Esophagus (tissue), 2 donors: ENCODE results near the gene ALG12. TPM values are rescaled to one million over a fixed set of nuclear protein-coding genes. Genes with fewer than 3 reads are reported as not detected.

Source experiments
- H3K27ac ChIP-seq, 2 donors: one replicate each; pipeline ENCODE4 v1.5.1; 2013; ENCODE audit warnings: low read depth in 2 of 2, mild to moderate bottlenecking in 2 of 2, inconsistent platforms in 1 of 2, low read length in 1 of 2, moderate library complexity in 1 of 2
- H3K27me3 ChIP-seq, 2 donors: one replicate each; pipeline ENCODE4 v1.6.1; 2013; ENCODE audit warnings: low read length in 2 of 2, control low read depth in 1 of 2, mild to moderate bottlenecking in 1 of 2; ENCODE audit not compliant: insufficient read depth in 2 of 2, control insufficient read depth in 1 of 2
- H3K36me3 ChIP-seq, 2 donors: one replicate each; pipeline ENCODE4 v1.6.1; 2013; ENCODE audit warnings: low read length in 1 of 2; ENCODE audit not compliant: control insufficient read depth in 2 of 2, insufficient read depth in 2 of 2
- H3K4me1 ChIP-seq, 2 donors: one replicate each; pipeline ENCODE4 v1.6.1; 2013; ENCODE audit warnings: low read length in 1 of 2; ENCODE audit not compliant: control insufficient read depth in 2 of 2, insufficient read depth in 2 of 2
- H3K4me3 ChIP-seq, 2 donors: one replicate each; pipeline ENCODE4 v1.5.1; 2013; ENCODE audit warnings: low read length in 2 of 2, mild to moderate bottlenecking in 2 of 2, low read depth in 1 of 2, moderate library complexity in 1 of 2
- H3K9me3 ChIP-seq, 2 donors: one replicate each; pipeline ENCODE4 v1.6.1; 2013; ENCODE audit warnings: mild to moderate bottlenecking in 2 of 2, low read depth in 1 of 2, low read length in 1 of 2, moderate library complexity in 1 of 2; ENCODE audit not compliant: control insufficient read depth in 2 of 2, insufficient read depth in 1 of 2
- WGBS, 2 donors: extraction: QIAGEN DNeasy Blood & Tissue Kit; methylation state at CpG; one replicate each; pipeline ENCODE4 v1.1.7; 2013; 5-methylcytosine and 5-hydroxymethylcytosine counted together
- polyA plus RNA-seq, 2 donors: library from polyadenylated mRNA; stranded (reverse); fragments of 200-250 nt; gene quantifications; one replicate each; pipeline ENCODE4 v1.2.3, GENCODE V29; 2013
- donor health status: healthy with polysubstance abuse.
- donor health status: Bipolar disorder and iron deficiency.

ALG12 gene
- polyA plus RNA-seq, 2 donors, result 8.6 TPM

- 85 to 88% methylated on average over 16 of the region's 16 CpGs for WGBS, 2 donors
- Histone ChIP-seq H3K27me3 (no peaks in the 10 kb centered on the region), H3K27ac (no peak overlapping the region), H3K9me3 (peaks cover 0 to 3% of the 10 kb centered on the region in 2 donors), H3K4me1 (no peaks in the 10 kb centered on the region), H3K4me3 (no peak overlapping the region), H3K36me3 (peaks cover 2 to 4% of the 10 kb centered on the region in 2 donors)
These were observed 44.9 kb downstream of the ALG12 start for GRCh38 chr22:49873228-49873940.

- no peak overlapping the region for H3K4me3 ChIP-seq
- H3K4me1 ChIP-seq, result no peaks in the 10 kb centered on the region
- no peaks in the 10 kb centered on the region for H3K27me3 ChIP-seq
- no peak overlapping the region for H3K27ac ChIP-seq
- H3K9me3 ChIP-seq, result peaks cover 0 to 3% of the 10 kb centered on the region in 2 donors
- H3K36me3 ChIP-seq, result peaks cover 2% of the 10 kb centered on the region in 2 donors
- WGBS, 2 donors, result 94 to 95% methylated on average over 7 of the region's 7 CpGs
These were observed 45.9 kb downstream of the ALG12 start for GRCh38 chr22:49872347-49872746.

- H3K27me3 ChIP-seq, result no peaks in the 10 kb centered on the region
- no peak overlapping the region for H3K4me3 ChIP-seq
- no peaks in the 10 kb centered on the region for H3K4me1 ChIP-seq
- peaks cover 0 to 3% of the 10 kb centered on the region in 2 donors for H3K9me3 ChIP-seq
- no peak overlapping the region for H3K27ac ChIP-seq
- 96% methylated on average over 4 of the region's 4 CpGs for WGBS, 2 donors
- peaks cover 2% of the 10 kb centered on the region in 2 donors for H3K36me3 ChIP-seq
These were observed 46.8 kb downstream of the ALG12 start for GRCh38 chr22:49871482-49871881.

- Histone ChIP-seq H3K27ac (no peak overlapping the region), H3K36me3 (peaks cover 2% of the 10 kb centered on the region in 2 donors), H3K9me3 (peaks cover 0 to 3% of the 10 kb centered on the region in 2 donors), H3K4me3 (no peak overlapping the region), H3K27me3 (no peaks in the 10 kb centered on the region), H3K4me1 (no peaks in the 10 kb centered on the region)
- WGBS, 2 donors, result 86 to 90% methylated on average over 13 to 14 of the region's 14 CpGs
These were observed 48.2 kb downstream of the ALG12 start for GRCh38 chr22:49869845-49870712.

GRCh38 chr22:49869086-49869830 is 49.0 kb downstream of the ALG12 start:
- H3K4me3 ChIP-seq, result no peak overlapping the region
- WGBS, 2 donors, result 91 to 92% methylated on average over 17 of the region's 17 CpGs
- H3K4me1 ChIP-seq, result no peaks in the 10 kb centered on the region
- peaks cover 0 to 3% of the 10 kb centered on the region in 2 donors for H3K9me3 ChIP-seq
- H3K36me3 ChIP-seq, result peaks cover 2 to 4% of the 10 kb centered on the region in 2 donors
- no peak overlapping the region for H3K27ac ChIP-seq
- H3K27me3 ChIP-seq, result no peaks in the 10 kb centered on the region

GRCh38 chr22:49867303-49868265 is 50.7 kb downstream of the ALG12 start:
- H3K27ac ChIP-seq, result peak overlapping the region; percentile 29 to 56
- no peaks in the 10 kb centered on the region for H3K4me1 ChIP-seq
- H3K4me3 ChIP-seq, result no peak overlapping the region
- no peaks in the 10 kb centered on the region for H3K27me3 ChIP-seq
- peaks cover 0 to 3% of the 10 kb centered on the region in 2 donors for H3K9me3 ChIP-seq
- WGBS, 2 donors, result 93 to 94% methylated on average over 18 of the region's 18 CpGs
- H3K36me3 ChIP-seq, result peaks cover 2% of the 10 kb centered on the region in 2 donors

GRCh38 chr22:49866646-49867045 is 51.6 kb downstream of the ALG12 start:
- H3K27me3 ChIP-seq, result no peaks in the 10 kb centered on the region
- no peaks in the 10 kb centered on the region for H3K4me1 ChIP-seq
- peaks cover 2% of the 10 kb centered on the region in 2 donors for H3K36me3 ChIP-seq
- 88 to 90% methylated on average over 8 of the region's 8 CpGs for WGBS, 2 donors
- H3K9me3 ChIP-seq, result peaks cover 0 to 3% of the 10 kb centered on the region in 2 donors
- H3K27ac ChIP-seq, result no peak overlapping the region
- H3K4me3 ChIP-seq, result no peak overlapping the region

- peaks cover 0 to 2% of the 10 kb centered on the region in 2 donors for H3K4me1 ChIP-seq
- no peak overlapping the region for H3K27ac ChIP-seq
- WGBS, 2 donors, result 28 to 34% methylated on average over 2 of the region's 2 CpGs
- no peaks in the 10 kb centered on the region for H3K27me3 ChIP-seq
- no peak overlapping the region for H3K4me3 ChIP-seq
- H3K36me3 ChIP-seq, result peaks cover 0 to 2% of the 10 kb centered on the region in 2 donors
- peaks cover 0 to 3% of the 10 kb centered on the region in 2 donors for H3K9me3 ChIP-seq
These were observed 52.1 kb downstream of the ALG12 start for GRCh38 chr22:49866134-49866533.
